Karpas-422 (cell line): Measurements from ENCODE around the gene C4A. TPM values are rescaled to one million over a fixed set of nuclear protein-coding genes. Genes with fewer than 3 reads are reported as not detected.
"Not testable (repeated sequence)": the region's sequence is repeated elsewhere in the genome, so short reads cannot be mapped to it uniquely, and the experiment has no call there.

ENCODE experiments used
- DNase-seq: peaks from one replicate; pipeline ENCODE4 v3.0.0-alpha.2; 2015
- H2AFZ ChIP-seq: fragments of 200-600 bp; sonication (generic); 2 replicates; pipeline ENCODE4 v1.6.1; 2014; ENCODE audit warnings: antibody characterized with exemption, low read length, mixed read lengths
- H3K27ac ChIP-seq: fragments of 200-600 bp; sonication (generic); 2 replicates; pipeline ENCODE4 v1.5.1; 2014; ENCODE audit warnings: mild to moderate bottlenecking, low read length, moderate library complexity
- H3K27me3 ChIP-seq: fragments of 200-600 bp; sonication (generic); 2 replicates; pipeline ENCODE4 v1.6.1; 2014; ENCODE audit warnings: low read length, mixed read lengths
- H3K36me3 ChIP-seq: fragments of 200-600 bp; sonication (generic); 2 replicates; pipeline ENCODE4 v1.6.1; 2014; ENCODE audit warnings: low read length, mixed read lengths; ENCODE audit not compliant: insufficient read depth
- H3K4me1 ChIP-seq: fragments of 200-600 bp; sonication (generic); 2 replicates; pipeline ENCODE4 v1.6.1; 2014; ENCODE audit warnings: mild to moderate bottlenecking, low read length, mixed read lengths
- H3K4me2 ChIP-seq: fragments of 200-600 bp; sonication (generic); 2 replicates; pipeline ENCODE4 v1.6.1; 2014; ENCODE audit warnings: low read length, low read depth, mild to moderate bottlenecking; ENCODE audit not compliant: poor library complexity, severe bottlenecking
- H3K4me3 ChIP-seq: fragments of 200-600 bp; sonication (generic); 2 replicates; pipeline ENCODE4 v1.5.1; 2014; ENCODE audit warnings: mild to moderate bottlenecking, antibody characterized with exemption, low read length, mixed read lengths
- H3K79me2 ChIP-seq: fragments of 200-600 bp; sonication (generic); 2 replicates; pipeline ENCODE4 v1.6.1; 2014; ENCODE audit warnings: mild to moderate bottlenecking, low read length, mixed read lengths
- H3K9ac ChIP-seq: fragments of 200-600 bp; sonication (generic); 2 replicates; pipeline ENCODE4 v1.6.0; 2014; ENCODE audit warnings: low read length
- H3K9me2 ChIP-seq: fragments of 200-600 bp; sonication (generic), shearing (Covaris generic); replicated peaks from 2 replicates; pipeline ENCODE4 v1.6.0; 2014; ENCODE audit warnings: mild to moderate bottlenecking, low read length, moderate library complexity; ENCODE audit not compliant: insufficient read depth
- H3K9me3 ChIP-seq: fragments of 300-700, 200-600 bp; sonication (generic); 2 replicates; pipeline ENCODE4 v1.6.1; 2014; ENCODE audit warnings: low read length, mixed read lengths
- H4K20me1 ChIP-seq: fragments of 200-600 bp; sonication (generic); 2 replicates; pipeline ENCODE4 v1.6.1; 2014; ENCODE audit warnings: mild to moderate bottlenecking, antibody characterized with exemption, low read length, low read depth; ENCODE audit not compliant: insufficient read depth
- total RNA-seq: library from RNA; depleted of rRNA; stranded (reverse); fragments of >200 nt; shearing (Covaris generic); gene quantifications from 2 replicates; pipeline ENCODE4 v1.2.3, GENCODE V29; 2014; ENCODE audit warnings: low replicate concordance

C4A gene
- total RNA-seq, 1 experiment from 2014 or later, result 2.9 TPM

GRCh38 chr6:32037136-32037535, 55.3 kb downstream of the C4A start:
- not testable (repeated sequence) for DNase-seq

GRCh38 chr6:32037598-32038524, 56.0 kb downstream of the C4A start, which contains the start of gene CYP21A2:
CYP21A2 (plus strand) TSS chr6:32038415; CDS start chr6:32038423, 8 bp downstream.
- H3K36me3 ChIP-seq, H3K9me2 ChIP-seq, H3K9ac ChIP-seq, H3K4me2 ChIP-seq, H3K27me3 ChIP-seq, H2AFZ ChIP-seq, H3K4me1 ChIP-seq, H3K4me3 ChIP-seq, H4K20me1 ChIP-seq, H3K27ac ChIP-seq, H3K79me2 ChIP-seq, DNase-seq, H3K9me3 ChIP-seq: not testable (repeated sequence)

More at GRCh38 chr6:32037136-32037535, 55.3 kb downstream of the C4A start:
- not testable (repeated sequence) for H3K9me3 ChIP-seq, H3K9me2 ChIP-seq, H3K9ac ChIP-seq, H3K4me1 ChIP-seq, H3K79me2 ChIP-seq, H2AFZ ChIP-seq, H3K27ac ChIP-seq, H3K4me3 ChIP-seq, H3K4me2 ChIP-seq, H3K36me3 ChIP-seq, H3K27me3 ChIP-seq, H4K20me1 ChIP-seq

- not testable (repeated sequence) for H3K4me2 ChIP-seq
Measured at GRCh38 chr6:32038878-32039277, 57.0 kb downstream of the C4A start.

GRCh38 chr6:32039321-32040274, 57.7 kb downstream of the C4A start:
- not testable (repeated sequence) for H3K9ac ChIP-seq, H3K9me3 ChIP-seq, H3K4me3 ChIP-seq, H3K36me3 ChIP-seq, DNase-seq, H3K9me2 ChIP-seq, H3K79me2 ChIP-seq, H3K4me1 ChIP-seq, H3K27ac ChIP-seq, H2AFZ ChIP-seq, H4K20me1 ChIP-seq, H3K27me3 ChIP-seq, H3K4me2 ChIP-seq

More at GRCh38 chr6:32038878-32039277, 57.0 kb downstream of the C4A start:
- not testable (repeated sequence) for H3K4me1 ChIP-seq, H3K27me3 ChIP-seq, H3K79me2 ChIP-seq, H3K9me3 ChIP-seq, H3K27ac ChIP-seq, DNase-seq, H4K20me1 ChIP-seq, H3K9me2 ChIP-seq, H3K9ac ChIP-seq, H3K36me3 ChIP-seq, H3K4me3 ChIP-seq, H2AFZ ChIP-seq

GRCh38 chr6:32040299-32041049, 58.6 kb downstream of the C4A start:
- H4K20me1 ChIP-seq, H3K9ac ChIP-seq, H3K27ac ChIP-seq, H3K4me1 ChIP-seq, H3K9me2 ChIP-seq, H3K27me3 ChIP-seq, H3K4me2 ChIP-seq, H3K9me3 ChIP-seq, H3K4me3 ChIP-seq, H3K36me3 ChIP-seq, H2AFZ ChIP-seq, DNase-seq, H3K79me2 ChIP-seq: not testable (repeated sequence)

GRCh38 chr6:32041050-32041321, 59.1 kb downstream of the C4A start:
- H3K9me3 ChIP-seq, H3K27me3 ChIP-seq, H3K79me2 ChIP-seq, H3K9ac ChIP-seq, H4K20me1 ChIP-seq, H3K4me1 ChIP-seq, DNase-seq, H3K36me3 ChIP-seq, H2AFZ ChIP-seq, H3K9me2 ChIP-seq, H3K27ac ChIP-seq, H3K4me3 ChIP-seq, H3K4me2 ChIP-seq: not testable (repeated sequence)

- H3K4me3 ChIP-seq, H2AFZ ChIP-seq, H3K36me3 ChIP-seq, H3K4me2 ChIP-seq, H4K20me1 ChIP-seq, H3K9ac ChIP-seq, H3K9me2 ChIP-seq, H3K79me2 ChIP-seq, H3K27ac ChIP-seq, DNase-seq, H3K9me3 ChIP-seq, H3K4me1 ChIP-seq, H3K27me3 ChIP-seq: not testable (repeated sequence)
Measured at GRCh38 chr6:32041385-32041784, 59.5 kb downstream of the C4A start.

GRCh38 chr6:32042276-32042675, 60.4 kb downstream of the C4A start:
- not testable (repeated sequence) for H3K4me1 ChIP-seq, DNase-seq, H2AFZ ChIP-seq, H3K27ac ChIP-seq, H4K20me1 ChIP-seq, H3K4me2 ChIP-seq, H3K4me3 ChIP-seq, H3K27me3 ChIP-seq, H3K36me3 ChIP-seq, H3K9me2 ChIP-seq, H3K9ac ChIP-seq, H3K79me2 ChIP-seq, H3K9me3 ChIP-seq
